GM12891 (cell line): ENCODE measurements around the gene CD226.

Source experiments
- PAX5 ChIP-seq: IDR thresholded peaks from 2 replicates; pipeline ENCODE4 v1.6.1; 2011; ENCODE audit warnings: low read length, moderate library complexity, mild to moderate bottlenecking; ENCODE audit not compliant: insufficient read depth, severe bottlenecking
- POLR2A ChIP-seq: IDR thresholded peaks from 2 replicates; pipeline ENCODE4 v1.6.1; 2011; ENCODE audit warnings: low read depth, low read length, control low read depth
- POLR2AphosphoS5 ChIP-seq: IDR thresholded peaks from 2 replicates; pipeline ENCODE4 v1.6.1; 2011; ENCODE audit warnings: low read depth, low read length, control low read depth
- SPI1 ChIP-seq: IDR thresholded peaks from 2 replicates; pipeline ENCODE4 v1.6.1; 2011; ENCODE audit warnings: low read depth, low read length, control low read depth
- TAF1 ChIP-seq: IDR thresholded peaks from 2 replicates; pipeline ENCODE4 v1.6.1; 2011; ENCODE audit warnings: low read depth, low read length, control low read depth

- TF ChIP-seq POLR2A (no peak), TAF1 (no peak), POLR2AphosphoS5 (no peak), PAX5 (no peak), SPI1 (no peak)
Measured at GRCh38 chr18:69814861-69815385, 132.8 kb downstream of the CD226 start.
